ENCODE results near the gene POLR3E.

- TF ChIP-seq CTCF (IDR thresholded peaks at IDR 0.05): no peak
- TF ChIP-seq ZFX (IDR thresholded peaks at IDR 0.05; ENCODE audit: borderline replicate concordance): no peak
These were observed 31.9 kb upstream of the POLR3E start for GRCh38 chr16:22265351-22265750.

Data from 22Rv1 (cell line).